SK-N-MC (cell line): ENCODE results near the gene ORC3.
A peak's percentile ranks its signal among the peaks of the same experiment; 100 is the strongest.

ENCODE experiments used
- DNase-seq: peaks from one replicate; pipeline ENCODE4 v3.0.0-alpha.2; 2011; ENCODE audit warnings: low read depth, low spot score
- H3K27ac ChIP-seq: fragments of 200-600 bp; sonication (generic); 2 replicates; pipeline ENCODE4 v1.5.1; 2016; ENCODE audit warnings: mixed run types
- H3K36me3 ChIP-seq: fragments of 200-600 bp; sonication (generic); 2 replicates; pipeline ENCODE4 v1.6.1; 2017; ENCODE audit warnings: antibody characterized with exemption, low read length, mixed read lengths; ENCODE audit not compliant: insufficient read depth
- H3K4me3 ChIP-seq: fragments of 200-600 bp; sonication (generic); 2 replicates; pipeline ENCODE4 v1.5.1; 2016
- H3K9ac ChIP-seq: fragments of 200-600 bp; sonication (generic); 2 replicates; pipeline ENCODE4 v1.8.0; 2017; ENCODE audit warnings: mixed run types, mixed read lengths; ENCODE audit not compliant: insufficient read length
- H3K9me3 ChIP-seq: fragments of 200-600 bp; sonication (generic); 2 replicates; pipeline ENCODE4 v1.6.1; 2017; ENCODE audit warnings: low read depth, mild to moderate bottlenecking, antibody characterized with exemption, low read length, moderate library complexity, mixed read lengths
- EZH2 ChIP-seq: fragments of 200-600 bp; sonication (generic); IDR thresholded peaks from one replicate; pipeline ENCODE4 v1.6.1; 2017; ENCODE audit warnings: antibody characterized with exemption
- FOXP2 ChIP-seq: optimal IDR thresholded peaks from 2 replicates; pipeline ENCODE3; 2011; ENCODE audit warnings: mild to moderate bottlenecking, moderate library complexity; ENCODE audit not compliant: insufficient read depth; ENCODE audit errors: extremely low read length, control extremely low read depth
- POLR2AphosphoS5 ChIP-seq: IDR thresholded peaks from 2 replicates; pipeline ENCODE4 v1.6.1; 2012; ENCODE audit warnings: mild to moderate bottlenecking, low read depth, low read length, borderline replicate concordance

Gene ORC3

DNA sequence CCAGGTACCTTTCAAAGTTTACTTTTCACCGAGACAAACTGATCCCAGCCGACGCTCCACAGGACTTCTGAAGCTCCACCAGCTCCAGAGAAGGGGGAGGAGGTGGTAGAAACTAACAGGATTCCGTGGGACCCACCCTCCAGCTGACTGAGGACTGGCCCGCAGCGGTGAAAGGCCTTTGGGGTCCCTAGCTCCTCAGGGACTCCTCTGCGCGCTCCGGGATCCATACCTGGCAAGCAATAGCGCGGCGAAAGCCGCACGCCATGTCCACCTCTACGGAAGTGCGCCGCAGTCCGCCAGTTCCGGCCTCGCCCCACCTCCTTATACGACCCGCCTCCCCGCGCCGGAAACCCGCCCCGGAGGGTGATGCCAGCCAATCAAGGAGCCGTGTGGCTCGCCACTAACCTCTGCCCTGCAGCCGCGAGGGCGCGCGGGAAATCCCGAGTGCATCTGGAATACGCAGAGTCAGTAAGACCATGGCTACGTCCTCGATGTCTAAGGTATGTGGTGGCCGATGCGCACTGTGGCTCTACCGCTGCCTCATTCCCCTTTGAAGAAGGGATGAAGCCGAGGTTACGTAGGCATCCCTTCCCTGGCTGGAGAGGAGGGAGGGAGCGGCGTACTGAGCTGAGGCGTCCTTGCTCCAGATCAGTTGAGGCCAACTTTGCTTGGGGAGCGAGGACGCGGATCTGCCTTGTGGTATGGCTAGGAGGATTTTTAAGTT is at the start of gene ORC3, which contains the start of gene RARS2:
ORC3 (plus strand) TSS at position 443 of the 724 bp plus-strand sequence; CDS start at position 477, 34 bp downstream.
RARS2 (minus strand) TSS at position 295 of the 724 bp plus-strand sequence; CDS start at position 265, 30 bp downstream.
- DNase-seq: peak; percentile 47
- TF ChIP-seq FOXP2 (no peak), POLR2AphosphoS5 (peak; percentile 98)
- Histone ChIP-seq H3K9me3 (no peaks in the 10 kb centered on the region), H3K27ac (no peak within 1 kb of the TSS), H3K36me3 (peaks cover 13% of the 10 kb centered on the region), H3K4me3 (peak within 1 kb of the TSS; percentile 98), H3K9ac (peak within 1 kb of the TSS; percentile 97)

DNA sequence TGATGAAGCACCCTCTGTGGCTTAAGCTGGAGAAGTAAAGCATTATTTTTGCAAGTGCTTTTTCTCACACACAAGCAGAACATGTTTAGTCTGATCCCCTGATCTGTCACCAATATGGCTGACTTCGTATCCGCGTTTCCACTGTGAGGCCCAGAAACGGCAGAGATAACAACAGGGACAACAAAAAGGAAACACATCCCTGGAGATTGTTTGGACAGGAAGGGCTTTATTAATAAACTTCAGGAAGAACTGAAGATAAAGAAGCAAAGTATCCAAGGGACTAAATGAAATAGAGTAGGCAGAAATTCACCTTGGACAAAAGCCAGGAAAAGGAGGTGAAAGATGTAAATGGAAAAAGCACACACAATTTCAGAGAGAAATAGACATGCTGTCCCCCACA is 49.4 kb upstream of the ORC3 start:
- H3K36me3 ChIP-seq: peaks cover 45% of the 10 kb centered on the region

DNA sequence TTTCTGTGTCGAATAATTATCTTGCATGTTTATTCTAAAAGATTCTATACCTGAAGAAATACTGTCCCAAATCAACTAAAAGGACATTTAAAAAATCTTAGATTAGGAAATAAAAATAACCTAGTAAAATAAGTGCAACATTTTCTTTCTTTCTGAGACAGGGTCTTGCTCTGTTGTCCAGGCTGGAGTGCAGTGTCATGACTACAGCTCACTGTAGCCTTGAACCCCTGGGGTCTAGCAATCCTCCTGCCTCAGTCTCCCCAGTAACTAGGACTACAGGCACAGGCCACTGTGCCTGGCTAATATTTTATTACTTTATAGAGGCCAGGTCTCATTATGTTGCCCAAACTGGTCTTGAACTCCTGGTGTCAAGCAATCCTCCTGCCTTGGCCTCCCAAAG is 48.9 kb upstream of the ORC3 start:
- DNase-seq: no peak
- Histone ChIP-seq H3K36me3 (peaks cover 50% of the 10 kb centered on the region), H3K9me3 (0 out of 2 replicates have a peak, but pooled peaks cover 3% of the 10 kb centered on the region)

More for the DNA sequence above, 49.4 kb upstream of the ORC3 start:
- no peak overlapping the region for H3K9ac ChIP-seq
- 0 out of 2 replicates have a peak, but pooled peaks cover 3% of the 10 kb centered on the region for H3K9me3 ChIP-seq
- no peak overlapping the region for H3K4me3 ChIP-seq
- no peak for TF ChIP-seq POLR2AphosphoS5
- no peak for TF ChIP-seq EZH2
- TF ChIP-seq FOXP2: no peak
- no peak overlapping the region for H3K27ac ChIP-seq
- DNase-seq: no peak

DNA sequence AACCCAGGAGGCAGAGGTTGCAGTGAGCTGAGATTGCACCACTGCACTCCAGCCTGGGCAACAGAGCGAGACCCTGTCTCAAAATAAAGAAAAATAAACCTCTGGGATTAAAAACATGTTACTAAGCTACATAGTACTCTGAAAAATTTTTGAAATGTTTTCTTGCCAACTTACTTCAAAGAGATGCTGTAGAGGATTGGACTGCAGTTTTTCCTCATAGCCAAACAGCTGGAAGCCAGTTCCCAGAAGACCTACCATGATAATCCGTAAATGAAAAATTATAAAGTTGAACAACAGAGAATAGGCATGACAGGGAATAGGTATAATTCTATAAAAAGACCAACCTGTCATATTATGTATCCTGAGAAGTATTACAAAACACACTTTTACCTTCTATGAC is 48.2 kb upstream of the ORC3 start:
- Histone ChIP-seq H3K36me3 (peaks cover 52% of the 10 kb centered on the region), H3K4me3 (no peak overlapping the region), H3K9me3 (0 out of 2 replicates have a peak, but pooled peaks cover 3% of the 10 kb centered on the region), H3K27ac (no peak overlapping the region), H3K9ac (no peak overlapping the region)
- DNase-seq: no peak
- no peak for TF ChIP-seq FOXP2

More for the DNA sequence above, 48.9 kb upstream of the ORC3 start:
- H3K27ac ChIP-seq: no peak overlapping the region
- no peak overlapping the region for H3K9ac ChIP-seq
- no peak for TF ChIP-seq FOXP2
- TF ChIP-seq POLR2AphosphoS5: no peak
- no peak for TF ChIP-seq EZH2
- no peak overlapping the region for H3K4me3 ChIP-seq

DNA sequence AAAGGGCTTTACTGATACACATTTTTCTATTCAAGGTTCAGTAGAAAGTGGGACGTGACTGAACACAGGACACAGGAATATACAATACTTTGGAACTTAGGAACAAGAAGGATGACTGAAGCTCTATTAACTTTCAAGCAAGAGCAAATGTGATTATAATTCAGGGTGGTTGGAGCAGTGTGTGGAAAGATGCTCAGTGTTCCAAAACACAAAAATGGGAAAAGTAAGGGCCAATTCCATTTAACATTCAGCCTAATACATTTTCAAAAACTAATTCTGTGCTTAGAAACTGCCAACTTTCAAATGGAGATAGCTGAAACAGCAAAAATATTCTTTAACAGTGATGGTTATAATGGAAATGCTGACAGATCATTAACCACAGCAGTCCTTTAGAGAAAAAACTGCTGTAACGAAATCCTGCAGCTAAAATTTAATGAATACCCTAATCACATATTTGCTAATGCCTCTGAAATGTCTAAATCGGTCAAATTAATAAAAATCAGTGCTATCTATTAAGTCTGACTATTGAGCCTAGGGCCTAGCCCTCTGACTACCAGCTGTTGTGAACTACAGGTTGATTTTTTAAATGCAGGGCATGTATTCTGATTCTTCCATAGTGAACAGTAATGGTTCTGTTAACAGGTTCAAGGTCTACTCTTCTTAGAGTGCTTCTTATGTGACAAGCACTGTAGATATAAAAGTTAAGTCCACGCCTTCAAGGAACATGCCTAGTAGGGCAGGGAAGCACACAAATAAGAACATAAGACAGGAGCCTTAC is 46.0 kb upstream of the ORC3 start:
- Histone ChIP-seq H3K4me3 (no peak overlapping the region), H3K27ac (peak overlapping the region; percentile 7; the same call in 1 of the 2 replicates), H3K36me3 (peaks cover 52% of the 10 kb centered on the region), H3K9ac (no peak overlapping the region), H3K9me3 (0 out of 2 replicates have a peak, but pooled peaks cover 3% of the 10 kb centered on the region)
- TF ChIP-seq EZH2: no peak
- TF ChIP-seq FOXP2: no peak
- TF ChIP-seq POLR2AphosphoS5: no peak
- DNase-seq: no peak

DNA sequence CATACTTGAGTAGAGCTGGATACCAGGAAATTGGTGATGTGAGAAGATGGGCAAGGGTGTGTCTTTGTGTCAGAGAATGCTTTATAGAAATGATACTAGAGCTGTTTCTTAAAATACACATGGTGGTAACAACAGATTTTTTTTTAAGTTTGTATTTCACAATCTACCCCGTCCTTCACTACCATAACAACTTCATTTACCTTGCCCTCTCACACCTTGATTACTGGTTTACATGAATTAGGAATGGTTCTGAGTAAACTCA is 45.5 kb upstream of the ORC3 start:
- Histone ChIP-seq H3K4me3 (no peak overlapping the region), H3K27ac (0 out of 2 replicates have a peak overlapping the region, but pooled peaks have one; percentile 7), H3K9ac (no peak overlapping the region), H3K9me3 (0 out of 2 replicates have a peak, but pooled peaks cover 3% of the 10 kb centered on the region), H3K36me3 (peaks cover 50% of the 10 kb centered on the region)
- DNase-seq: no peak
- no peak for TF ChIP-seq FOXP2
- TF ChIP-seq POLR2AphosphoS5: no peak
- TF ChIP-seq EZH2: no peak

DNA sequence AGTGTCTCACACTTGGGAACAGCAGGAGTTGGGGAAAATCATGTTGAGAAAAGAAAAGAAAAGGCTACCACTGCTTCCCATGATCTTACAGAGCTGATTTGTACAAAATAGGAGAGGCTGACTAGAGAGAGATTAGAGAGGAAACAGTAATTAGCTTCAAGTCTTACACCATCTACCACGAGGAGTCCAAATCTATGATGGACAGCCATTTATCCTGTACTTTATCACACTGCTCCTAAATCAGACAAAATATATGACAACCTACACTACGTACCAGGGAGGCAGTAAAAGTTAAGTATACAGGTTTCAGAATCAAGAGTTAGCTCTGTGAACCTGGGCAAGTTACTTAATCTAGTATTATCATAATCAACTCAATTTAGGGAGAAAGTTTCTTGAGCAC is 38.1 kb upstream of the ORC3 start:
- no peak for TF ChIP-seq FOXP2
- TF ChIP-seq EZH2: no peak
- no peak for TF ChIP-seq POLR2AphosphoS5
- peaks cover 31% of the 10 kb centered on the region for H3K36me3 ChIP-seq
- no peaks in the 10 kb centered on the region for H3K9me3 ChIP-seq
- H3K9ac ChIP-seq: no peak overlapping the region
- no peak overlapping the region for H3K27ac ChIP-seq
- no peak for DNase-seq
- no peak overlapping the region for H3K4me3 ChIP-seq

DNA sequence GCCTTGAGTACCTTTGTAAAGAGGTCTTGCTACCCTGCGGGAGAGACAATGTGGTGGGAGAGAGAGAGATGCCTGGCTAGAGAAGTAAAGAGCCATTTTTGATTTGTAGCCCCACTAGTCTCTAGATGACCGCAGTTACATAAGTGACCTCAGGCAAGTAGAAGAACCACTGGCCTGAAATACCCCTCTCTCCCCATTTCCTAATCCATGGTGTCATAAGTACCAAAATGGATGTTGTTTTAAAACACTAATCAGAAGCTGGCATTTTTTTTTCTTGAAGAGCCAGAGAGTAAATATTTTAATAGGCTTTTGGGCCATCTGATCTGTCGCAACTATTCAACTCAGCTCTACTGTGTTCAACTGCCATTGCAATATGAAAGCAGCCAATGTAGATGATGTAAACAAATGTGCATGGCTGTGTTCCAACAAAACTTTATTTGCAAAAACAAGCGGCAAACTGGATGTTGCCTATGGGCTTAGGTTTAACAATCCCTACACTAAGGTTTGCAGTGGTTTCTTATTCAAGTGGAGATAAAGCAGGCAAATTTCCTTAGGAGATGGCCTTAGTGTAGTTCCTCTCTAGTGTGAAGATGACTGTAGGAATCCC is 36.7 kb upstream of the ORC3 start:
- no peak for TF ChIP-seq EZH2
- no peak for TF ChIP-seq POLR2AphosphoS5
- TF ChIP-seq FOXP2: no peak
- no peak for DNase-seq
- Histone ChIP-seq H3K27ac (no peak overlapping the region), H3K9ac (no peak overlapping the region), H3K36me3 (peaks cover 31% of the 10 kb centered on the region), H3K4me3 (no peak overlapping the region), H3K9me3 (no peaks in the 10 kb centered on the region)
